ENCODE measurements around the gene LHFPL5. TPM values are rescaled to one million over a fixed set of nuclear protein-coding genes. Genes with fewer than 3 reads are reported as not detected.

LHFPL5 gene
- total RNA-seq, 1 donor from 2014 or later = not detected

- H3K36me3 Mint-ChIP-seq = no peaks in the 10 kb centered on the region
- H3K27ac Mint-ChIP-seq = no peak overlapping the region
- DNase-seq (ENCODE audit: extremely low spot score, unreplicated experiment) = no peak
- H3K9me3 Mint-ChIP-seq = no peaks in the 10 kb centered on the region
- no peaks in the 10 kb centered on the region for H3K4me1 Mint-ChIP-seq (ENCODE audit: unreplicated experiment)
- TF ChIP-seq CTCF (conservative IDR thresholded peaks at IDR 0.05) = no peak
- H3K4me3 Mint-ChIP-seq = no peak overlapping the region
- no peaks in the 10 kb centered on the region for H3K27me3 Mint-ChIP-seq
Observed at GRCh38 chr6:35824552-35825192, 19.5 kb downstream of the LHFPL5 start.

- no peak overlapping the region for H3K27ac Mint-ChIP-seq
- no peak overlapping the region for H3K4me3 Mint-ChIP-seq
- no peaks in the 10 kb centered on the region for H3K9me3 Mint-ChIP-seq
- peaks cover 8% of the 10 kb centered on the region for H3K36me3 Mint-ChIP-seq
- no peak for TF ChIP-seq CTCF (conservative IDR thresholded peaks at IDR 0.05)
- no peaks in the 10 kb centered on the region for H3K27me3 Mint-ChIP-seq
- no peak for DNase-seq (ENCODE audit: extremely low spot score, unreplicated experiment)
- no peaks in the 10 kb centered on the region for H3K4me1 Mint-ChIP-seq (ENCODE audit: unreplicated experiment)
Observed at GRCh38 chr6:35829306-35829705, 24.2 kb downstream of the LHFPL5 start.

- H3K27me3 Mint-ChIP-seq = no peaks in the 10 kb centered on the region
- no peak overlapping the region for H3K4me3 Mint-ChIP-seq
- H3K27ac Mint-ChIP-seq = no peak overlapping the region
- DNase-seq (ENCODE audit: extremely low spot score, unreplicated experiment) = no peak
- H3K36me3 Mint-ChIP-seq = peaks cover 19% of the 10 kb centered on the region
- TF ChIP-seq CTCF (conservative IDR thresholded peaks at IDR 0.05) = no peak
- H3K4me1 Mint-ChIP-seq (ENCODE audit: unreplicated experiment) = no peaks in the 10 kb centered on the region
- H3K9me3 Mint-ChIP-seq = no peaks in the 10 kb centered on the region
Observed at GRCh38 chr6:35831257-35832007, 26.3 kb downstream of the LHFPL5 start.

- no peak overlapping the region for H3K4me3 Mint-ChIP-seq
- H3K9me3 Mint-ChIP-seq = no peaks in the 10 kb centered on the region
- no peaks in the 10 kb centered on the region for H3K27me3 Mint-ChIP-seq
- TF ChIP-seq CTCF (conservative IDR thresholded peaks at IDR 0.05) = no peak
- H3K36me3 Mint-ChIP-seq = peaks cover 31% of the 10 kb centered on the region
- no peak overlapping the region for H3K27ac Mint-ChIP-seq
- no peaks in the 10 kb centered on the region for H3K4me1 Mint-ChIP-seq (ENCODE audit: unreplicated experiment)
- no peak for DNase-seq (ENCODE audit: extremely low spot score, unreplicated experiment)
Observed at GRCh38 chr6:35833536-35833935, 28.4 kb downstream of the LHFPL5 start.

GRCh38 chr6:35839019-35839418 lies 33.9 kb downstream of the LHFPL5 start:
- Mint-ChIP-seq H3K4me1 (ENCODE audit: unreplicated experiment) (no peaks in the 10 kb centered on the region), H3K27ac (no peak overlapping the region), H3K36me3 (peaks cover 45% of the 10 kb centered on the region), H3K9me3 (no peaks in the 10 kb centered on the region), H3K27me3 (no peaks in the 10 kb centered on the region), H3K4me3 (no peak overlapping the region)
- no peak for DNase-seq (ENCODE audit: extremely low spot score, unreplicated experiment)
- TF ChIP-seq CTCF (conservative IDR thresholded peaks at IDR 0.05) = no peak
